ENCODE measurements around the gene TP53I13.
A peak's percentile ranks its signal among the peaks of the same experiment; 100 is the strongest.

TP53I13 gene

GRCh38 chr17:29567304-29567553 lies 1.3 kb upstream of the TP53I13 start:
- DNase-seq (ENCODE audit: low read depth in 3 of 3, low spot score in 1 of 3), result no peak

DNA sequence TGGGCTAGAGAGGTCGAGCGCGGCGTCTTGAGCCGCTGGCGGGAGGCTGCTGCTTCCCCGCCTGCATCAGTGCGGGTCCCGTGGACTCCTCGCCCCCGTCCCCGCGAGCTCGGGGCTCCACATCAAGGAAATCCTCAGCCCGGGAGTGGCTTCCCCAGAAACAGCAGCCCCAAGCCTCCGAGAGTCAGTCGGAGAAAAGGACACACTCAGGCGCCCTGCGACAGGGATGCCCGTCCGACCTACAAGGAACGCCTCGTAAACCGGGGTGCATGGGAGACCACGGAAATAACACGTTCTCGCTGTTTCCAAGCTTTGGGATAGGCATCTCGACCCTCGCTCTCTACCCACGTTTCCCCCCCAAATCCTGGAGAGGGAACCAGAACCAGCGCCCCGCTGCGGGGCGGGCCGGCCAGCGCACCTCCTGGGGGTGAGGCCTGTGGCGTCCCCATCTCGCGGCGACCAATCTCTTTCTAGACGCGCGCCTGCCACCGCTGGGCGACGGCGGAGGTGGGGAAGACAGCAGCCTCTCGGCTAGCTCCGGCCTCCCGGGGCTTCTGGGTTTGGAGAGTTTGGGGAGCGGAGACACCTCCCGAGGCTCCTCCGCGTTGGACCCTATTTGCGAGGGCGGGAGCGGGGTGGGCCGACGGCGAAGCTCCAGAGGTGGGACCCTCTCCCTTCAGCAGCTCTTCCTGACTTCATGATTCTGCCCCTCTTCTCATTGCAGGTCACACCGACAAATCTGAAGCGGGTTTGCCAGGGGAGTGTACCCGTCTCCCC lies 759 bp upstream of the TP53I13 start:
- DNase-seq (ENCODE audit: low read depth in 3 of 3, low spot score in 1 of 3), result peak; percentile 46 to 60 (median 53)

DNA sequence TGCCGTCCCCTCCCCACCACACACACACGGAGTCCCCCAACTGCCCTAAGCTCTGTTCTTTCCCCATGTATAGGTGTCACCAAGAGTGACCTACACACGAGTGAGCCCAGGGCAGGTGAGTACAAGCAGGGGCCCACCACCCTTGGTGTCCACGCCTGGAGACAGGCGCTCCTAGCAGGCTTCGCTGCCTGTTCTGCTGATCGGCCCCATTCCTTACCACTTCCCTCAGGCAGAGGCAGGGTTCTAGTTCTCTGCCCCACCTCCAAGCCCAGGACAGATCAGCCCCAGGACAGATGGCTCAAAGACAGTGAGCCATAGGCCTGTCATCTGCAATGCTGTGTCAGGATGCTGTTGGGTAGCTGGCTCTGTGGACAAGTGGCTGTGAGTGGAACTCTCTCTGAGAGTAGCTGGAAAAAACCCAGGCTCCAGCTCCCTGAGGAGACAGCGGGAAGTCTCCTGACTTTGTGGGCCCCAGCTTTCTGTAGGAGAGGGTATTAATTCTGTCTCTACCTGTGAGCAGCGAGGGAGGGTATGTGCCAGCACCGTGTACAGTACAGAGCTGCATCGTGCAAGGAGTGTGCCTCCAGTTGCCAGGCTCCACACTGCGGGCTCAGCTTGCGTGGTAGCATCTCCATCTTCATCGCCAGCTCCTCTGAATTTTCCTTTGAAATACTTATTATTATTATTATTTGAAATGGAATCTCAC lies 897 bp downstream of the TP53I13 start:
- DNase-seq (ENCODE audit: low read depth in 3 of 3, low spot score in 1 of 3), result no peak

- no peak for DNase-seq (ENCODE audit: low read depth in 3 of 3, low spot score in 1 of 3)
These were observed 2.0 kb downstream of the TP53I13 start for GRCh38 chr17:29570521-29570920.

DNA sequence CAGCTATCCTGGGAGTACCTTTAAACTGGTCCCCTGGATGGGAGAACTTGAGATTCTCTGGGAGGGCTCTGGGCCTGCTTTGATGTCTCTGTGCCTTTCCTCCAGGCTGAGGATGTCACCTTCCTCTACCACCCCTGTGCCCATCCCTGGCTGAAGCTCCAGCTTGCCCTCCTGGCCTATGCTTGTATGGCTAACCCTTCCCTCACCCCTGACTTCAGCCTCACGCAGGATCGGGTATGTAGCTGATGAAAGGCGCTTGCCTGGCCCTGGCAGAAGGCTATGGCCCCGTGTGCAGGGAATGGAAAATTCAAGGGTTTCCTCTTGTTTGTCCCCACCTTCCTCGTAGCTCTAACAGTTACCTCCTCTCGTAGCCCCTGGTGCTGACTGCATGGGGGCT lies 3.0 kb downstream of the TP53I13 start:
- no peak for DNase-seq (ENCODE audit: low read depth in 3 of 3, low spot score in 1 of 3)

GRCh38 chr17:29571883-29572681 lies 3.6 kb downstream of the TP53I13 start:
- no peak for DNase-seq (ENCODE audit: low read depth in 3 of 3, low spot score in 1 of 3)

DNA sequence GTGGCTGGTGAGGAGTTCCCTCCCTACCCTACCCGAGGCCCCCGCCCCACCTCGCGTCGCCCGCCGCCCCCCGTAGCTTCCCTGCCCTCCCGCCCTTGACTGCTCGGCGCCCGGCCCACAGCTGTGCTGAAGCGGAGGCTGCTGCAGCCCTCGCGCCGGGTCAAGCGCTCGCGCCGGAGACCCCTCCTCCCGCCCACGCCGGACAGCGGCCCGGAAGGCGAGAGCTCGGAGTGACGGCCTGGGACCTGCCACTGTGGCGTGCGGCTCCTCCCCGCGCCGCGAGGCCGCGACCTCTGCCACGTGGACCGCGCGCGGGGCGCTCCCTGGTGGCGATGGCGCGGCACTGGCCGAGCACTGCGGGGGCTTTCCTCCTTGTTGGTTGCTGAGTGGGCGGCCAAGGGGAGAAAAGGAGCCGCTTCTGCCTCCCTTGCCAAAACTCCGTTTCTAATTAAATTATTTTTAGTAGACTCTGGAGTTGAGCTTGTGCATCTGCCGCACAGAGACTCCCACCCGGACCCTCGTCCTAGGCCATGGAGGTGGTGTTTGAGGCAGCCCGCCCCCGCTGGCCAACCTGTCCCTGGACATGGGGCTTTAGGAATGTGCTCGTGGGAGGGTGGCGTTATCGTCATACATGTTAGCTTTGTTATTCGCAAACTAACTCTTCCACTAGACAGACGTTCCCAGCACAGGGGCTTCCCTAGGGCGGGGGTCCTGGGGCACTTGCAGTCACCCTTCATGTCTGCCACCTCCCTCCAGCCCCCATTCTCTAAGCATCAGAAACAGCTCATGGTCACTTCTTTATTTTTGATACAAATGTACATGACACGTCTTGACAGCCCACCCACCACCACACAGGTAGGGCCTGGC lies 4.4 kb downstream of the TP53I13 start:
- DNase-seq (ENCODE audit: low read depth in 3 of 3, low spot score in 1 of 3), result peak in 1 of 3 donors; percentile 46

DNA sequence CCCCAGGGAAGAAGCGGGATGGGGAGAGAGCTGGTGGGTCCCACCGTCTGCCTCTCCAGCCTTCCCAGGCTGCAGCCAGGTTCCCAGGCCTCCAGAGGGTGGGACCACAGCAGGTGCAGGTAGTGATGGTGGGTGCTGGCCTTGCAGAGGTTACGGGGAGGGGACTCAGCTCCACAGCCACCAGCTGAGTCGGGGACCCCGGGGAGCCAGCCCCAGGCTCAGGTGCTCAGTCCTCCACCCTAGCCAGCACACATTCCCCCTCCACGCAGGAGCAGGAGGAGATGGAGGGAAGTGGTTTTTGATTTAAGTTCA lies 5.0 kb downstream of the TP53I13 start:
- DNase-seq (ENCODE audit: low read depth in 3 of 3, low spot score in 1 of 3), result no peak

DNA sequence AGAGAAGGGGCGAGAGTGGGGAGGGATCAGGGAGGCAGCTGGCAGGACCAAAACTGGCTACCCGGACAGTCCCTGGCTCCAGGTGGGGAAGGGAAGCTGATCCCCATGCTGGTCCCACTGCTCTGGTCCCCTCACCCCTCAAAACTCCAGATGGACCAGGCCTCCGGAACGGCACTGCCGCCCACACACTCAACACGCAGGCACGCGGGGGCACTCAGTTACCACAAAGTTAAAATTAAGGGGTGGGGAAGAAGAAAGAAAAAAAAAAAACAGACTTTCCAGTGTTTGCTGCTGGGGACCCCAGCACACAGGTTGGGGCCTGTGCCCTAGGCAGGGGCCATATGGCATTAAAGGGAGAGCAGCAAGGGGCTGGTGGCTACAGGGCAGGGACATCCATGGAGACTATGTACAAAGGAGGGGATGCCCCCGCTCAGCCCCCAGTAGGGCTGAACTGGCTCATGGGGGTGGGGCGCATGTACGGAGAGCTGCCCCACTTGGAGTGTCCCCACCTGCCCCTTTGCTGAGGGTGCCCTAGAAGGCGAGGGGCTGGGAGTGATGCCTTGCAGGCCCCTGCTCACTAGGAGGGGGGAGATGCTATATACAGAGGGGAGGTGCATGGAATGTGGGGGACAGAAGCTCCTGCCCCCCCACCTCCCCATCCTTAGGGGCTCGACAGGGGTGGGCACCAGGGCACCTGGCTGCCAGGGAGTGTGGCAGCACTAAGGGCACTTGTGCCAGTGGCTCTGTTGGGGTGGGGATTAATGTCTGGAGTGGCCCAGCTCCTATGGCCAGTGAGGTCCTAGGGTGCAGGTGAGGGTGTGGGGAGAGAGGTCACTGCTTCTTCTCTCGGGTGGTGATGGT lies 5.6 kb downstream of the TP53I13 start:
- no peak for DNase-seq (ENCODE audit: low read depth in 3 of 3, low spot score in 1 of 3)

DNA sequence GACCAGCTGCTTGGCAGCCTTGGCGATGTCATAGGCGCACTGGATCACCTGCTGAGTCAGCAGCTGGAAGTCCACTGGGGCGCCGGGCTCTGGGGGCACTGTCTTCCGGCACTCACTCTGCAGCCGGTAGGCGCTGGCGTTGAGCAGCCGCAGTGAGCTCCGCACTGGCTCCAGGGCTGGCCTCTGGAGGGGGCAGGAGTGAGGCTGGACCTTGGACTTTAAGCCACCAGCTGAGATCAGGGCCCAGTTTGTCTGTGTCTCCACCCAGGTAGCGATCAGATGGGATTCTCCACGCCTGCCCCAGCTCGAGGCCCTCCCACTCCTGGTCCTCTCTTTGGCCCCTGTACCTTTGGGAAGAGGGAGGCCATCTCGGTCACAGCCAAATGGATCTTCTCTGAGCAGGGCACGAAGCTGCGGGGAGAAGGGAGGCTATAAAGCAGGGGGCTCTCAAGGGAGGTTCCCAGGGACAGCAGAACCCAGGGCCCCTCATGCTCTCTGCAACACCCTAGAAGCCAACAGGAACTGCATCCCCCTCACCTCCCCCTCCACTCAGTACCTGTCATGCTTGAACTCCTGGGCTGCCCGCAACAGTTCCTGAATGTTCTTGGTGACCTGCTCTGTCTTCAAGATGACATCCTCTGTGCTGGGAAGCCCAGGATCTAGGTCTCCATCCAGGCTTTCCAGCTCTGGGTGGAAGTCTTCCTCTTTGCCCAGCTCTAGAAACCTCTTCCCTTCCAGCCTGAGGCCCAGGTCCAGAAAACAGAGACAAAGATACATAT lies 6.4 kb downstream of the TP53I13 start:
- no peak for DNase-seq (ENCODE audit: low read depth in 3 of 3, low spot score in 1 of 3)

GRCh38 chr17:29575511-29576213 lies 7.2 kb downstream of the TP53I13 start:
- DNase-seq (ENCODE audit: low read depth in 3 of 3, low spot score in 1 of 3), result no peak

DNA sequence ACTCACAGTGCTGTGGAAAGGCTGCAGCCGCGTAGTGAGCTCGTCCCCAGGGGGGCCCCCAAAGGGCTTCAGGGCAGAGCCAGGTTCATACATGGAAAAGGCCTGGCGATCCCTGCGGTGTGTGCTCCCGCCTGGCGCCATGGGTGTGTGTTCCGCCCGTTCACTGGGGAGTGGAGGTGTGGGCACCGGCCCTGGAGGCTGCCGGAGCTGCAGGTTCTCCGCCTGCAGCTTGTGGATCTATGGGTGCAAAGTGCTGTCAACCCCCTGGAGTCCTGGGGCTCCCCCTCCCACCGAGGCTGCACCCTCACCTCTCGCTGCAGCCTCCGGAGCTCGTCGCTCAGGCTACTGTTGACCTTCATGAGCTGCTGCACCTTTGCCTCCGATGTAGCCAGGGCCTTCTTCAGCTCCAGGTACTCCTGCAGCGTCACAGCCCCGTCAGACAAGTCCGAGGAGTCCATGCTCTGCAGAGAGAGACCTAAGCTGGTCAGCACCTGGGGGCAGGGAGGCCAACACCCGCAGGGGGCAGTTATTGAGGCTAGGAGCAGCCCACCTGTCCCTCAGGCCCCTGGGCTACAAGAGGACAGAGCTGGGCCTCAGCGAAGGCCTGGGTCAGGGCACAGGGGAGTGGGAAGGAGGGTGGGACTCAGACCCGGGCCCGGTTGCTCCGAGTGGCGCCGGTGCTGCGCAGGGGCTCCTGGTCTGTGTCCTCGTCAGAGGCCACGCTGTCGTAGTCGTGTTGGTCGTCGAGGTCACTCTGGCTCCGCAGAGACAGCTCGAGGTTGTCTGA lies 7.9 kb downstream of the TP53I13 start:
- no peak for DNase-seq (ENCODE audit: low read depth in 3 of 3, low spot score in 1 of 3)

GRCh38 chr17:29577001-29577370 lies 8.5 kb downstream of the TP53I13 start:
- DNase-seq (ENCODE audit: low read depth in 3 of 3, low spot score in 1 of 3), result no peak

- no peak for DNase-seq (ENCODE audit: low read depth in 3 of 3, low spot score in 1 of 3)
These were observed 9.1 kb downstream of the TP53I13 start for GRCh38 chr17:29577385-29578211.

- DNase-seq (ENCODE audit: low read depth in 3 of 3, low spot score in 1 of 3), result no peak
These were observed 10.4 kb downstream of the TP53I13 start for GRCh38 chr17:29578626-29579485.

Measured in stimulated activated CD4-positive, alpha-beta T cell treated with anti-CD3 and anti-CD28 coated beads, TNF-alpha, amount 100 ng/mL, for 1 hour (primary cell).